Measurements from ENCODE around the gene ZNF714. TPM values are rescaled to one million over a fixed set of nuclear protein-coding genes. Genes with fewer than 3 reads are reported as not detected.

The ZNF714 gene
- total RNA-seq, 1 donor from 2014 or later: 22.6 TPM

GRCh38 chr19:21098291-21098690, 16.3 kb downstream of the ZNF714 start:
- H3K4me3 Mint-ChIP-seq (ENCODE audit: unreplicated experiment): no peak overlapping the region
- no peaks in the 10 kb centered on the region for H3K9me3 ChIP-seq (ENCODE audit: insufficient read depth, low read depth, low read length)
- no peak overlapping the region for H3K27ac ChIP-seq (ENCODE audit: low read depth, low read length)
- peaks cover 12% of the 10 kb centered on the region for H3K36me3 Mint-ChIP-seq (ENCODE audit: low read depth, unreplicated experiment)
- H4K20me1 ChIP-seq (ENCODE audit: insufficient read depth, low read length): no peaks in the 10 kb centered on the region
- TF ChIP-seq CTCF (IDR thresholded peaks at IDR 0.05; ENCODE audit: insufficient read depth, low read depth, low read length) (no peak), EZH2 (IDR thresholded peaks at IDR 0.05; ENCODE audit: insufficient read depth, low read length) (no peak)
- DNase-seq (ENCODE audit: low read depth) (no peak), FAIRE-seq (no peak)
- no peak overlapping the region for H3K9ac ChIP-seq (ENCODE audit: low read length)
- H3K27me3 ChIP-seq (ENCODE audit: insufficient read depth, low read length): no peaks in the 10 kb centered on the region
- H3K27ac Mint-ChIP-seq (ENCODE audit: unreplicated experiment): no peak overlapping the region
- H2AFZ ChIP-seq (ENCODE audit: low read depth, low read length): no peak overlapping the region
- no peak overlapping the region for H3K4me3 ChIP-seq (ENCODE audit: insufficient read depth, low read depth, low read length)
- H3K36me3 ChIP-seq (ENCODE audit: insufficient read depth, low read length): no peaks in the 10 kb centered on the region
- H3K9me3 Mint-ChIP-seq (ENCODE audit: unreplicated experiment): no peaks in the 10 kb centered on the region
- no peaks in the 10 kb centered on the region for H3K79me2 ChIP-seq (ENCODE audit: insufficient read depth, low read length)
- H3K4me2 ChIP-seq (ENCODE audit: low read length): no peak overlapping the region
- no peaks in the 10 kb centered on the region for H3K27me3 Mint-ChIP-seq (ENCODE audit: low read depth, unreplicated experiment)
- H3K4me1 ChIP-seq (ENCODE audit: insufficient read depth, low read length): no peaks in the 10 kb centered on the region
- peaks cover 15% of the 10 kb centered on the region for H3K4me1 Mint-ChIP-seq (ENCODE audit: low read depth, unreplicated experiment)

- Mint-ChIP-seq H3K4me1 (ENCODE audit: low read depth, unreplicated experiment) (peaks cover 10% of the 10 kb centered on the region), H3K9me3 (ENCODE audit: unreplicated experiment) (no peaks in the 10 kb centered on the region), H3K27me3 (ENCODE audit: low read depth, unreplicated experiment) (no peaks in the 10 kb centered on the region), H3K27ac (ENCODE audit: unreplicated experiment) (peak overlapping the region; percentile 8), H3K4me3 (ENCODE audit: unreplicated experiment) (no peak overlapping the region), H3K36me3 (ENCODE audit: low read depth, unreplicated experiment) (peaks cover 6% of the 10 kb centered on the region)
- peak; percentile 31 for DNase-seq (ENCODE audit: low read depth)
- Histone ChIP-seq H3K9ac (ENCODE audit: low read length) (no peak overlapping the region), H3K4me2 (ENCODE audit: low read length) (no peak overlapping the region), H2AFZ (ENCODE audit: low read depth, low read length) (no peak overlapping the region), H4K20me1 (ENCODE audit: insufficient read depth, low read length) (no peaks in the 10 kb centered on the region), H3K79me2 (ENCODE audit: insufficient read depth, low read length) (no peaks in the 10 kb centered on the region), H3K27ac (ENCODE audit: low read depth, low read length) (no peak overlapping the region), H3K36me3 (ENCODE audit: insufficient read depth, low read length) (no peaks in the 10 kb centered on the region), H3K27me3 (ENCODE audit: insufficient read depth, low read length) (no peaks in the 10 kb centered on the region), H3K4me1 (ENCODE audit: insufficient read depth, low read length) (no peaks in the 10 kb centered on the region), H3K4me3 (ENCODE audit: insufficient read depth, low read depth, low read length) (no peak overlapping the region), H3K9me3 (ENCODE audit: insufficient read depth, low read depth, low read length) (no peaks in the 10 kb centered on the region)
- TF ChIP-seq CTCF (IDR thresholded peaks at IDR 0.05; ENCODE audit: insufficient read depth, low read depth, low read length) (no peak), EZH2 (IDR thresholded peaks at IDR 0.05; ENCODE audit: insufficient read depth, low read length) (no peak)
- no peak for FAIRE-seq
These were observed 19.7 kb downstream of the ZNF714 start for GRCh38 chr19:21101521-21102242.

- Histone ChIP-seq H3K79me2 (ENCODE audit: insufficient read depth, low read length) (no peaks in the 10 kb centered on the region), H3K4me2 (ENCODE audit: low read length) (no peak overlapping the region), H3K27me3 (ENCODE audit: insufficient read depth, low read length) (no peaks in the 10 kb centered on the region), H3K9me3 (ENCODE audit: insufficient read depth, low read depth, low read length) (peaks cover 2% of the 10 kb centered on the region), H3K4me1 (ENCODE audit: insufficient read depth, low read length) (no peaks in the 10 kb centered on the region), H3K36me3 (ENCODE audit: insufficient read depth, low read length) (no peaks in the 10 kb centered on the region), H3K4me3 (ENCODE audit: insufficient read depth, low read depth, low read length) (no peak overlapping the region), H3K9ac (ENCODE audit: low read length) (no peak overlapping the region), H2AFZ (ENCODE audit: low read depth, low read length) (no peak overlapping the region), H4K20me1 (ENCODE audit: insufficient read depth, low read length) (no peaks in the 10 kb centered on the region), H3K27ac (ENCODE audit: low read depth, low read length) (no peak overlapping the region)
- DNase-seq (ENCODE audit: low read depth) (peak; percentile 51), FAIRE-seq (no peak)
- Mint-ChIP-seq H3K27me3 (ENCODE audit: low read depth, unreplicated experiment) (no peaks in the 10 kb centered on the region), H3K27ac (ENCODE audit: unreplicated experiment) (no peak overlapping the region), H3K4me3 (ENCODE audit: unreplicated experiment) (no peak overlapping the region), H3K4me1 (ENCODE audit: low read depth, unreplicated experiment) (peaks cover 11% of the 10 kb centered on the region), H3K36me3 (ENCODE audit: low read depth, unreplicated experiment) (peaks cover 27% of the 10 kb centered on the region), H3K9me3 (ENCODE audit: unreplicated experiment) (peaks cover 9% of the 10 kb centered on the region)
- TF ChIP-seq EZH2 (IDR thresholded peaks at IDR 0.05; ENCODE audit: insufficient read depth, low read length) (no peak), CTCF (IDR thresholded peaks at IDR 0.05; ENCODE audit: insufficient read depth, low read depth, low read length) (no peak)
These were observed 27.1 kb downstream of the ZNF714 start for GRCh38 chr19:21109116-21109515.

Data from astrocyte (in vitro differentiated cells and primary cell).